ENCODE measurements around the gene MORN5.

MORN5 gene

GRCh38 chr9:122200960-122201595, 41.4 kb downstream of the MORN5 start:
- no peak for TF ChIP-seq POLR2A (IDR thresholded peaks at IDR 0.05; ENCODE audit: extremely low read depth, insufficient read length)
- TF ChIP-seq CTCF (IDR thresholded peaks at IDR 0.05; ENCODE audit: low read depth, low read length), result no peak
- no peak for TF ChIP-seq MAX (IDR thresholded peaks at IDR 0.05; ENCODE audit: low read depth, low read length)
- no peak for TF ChIP-seq MYC (IDR thresholded peaks at IDR 0.05; ENCODE audit: low read depth, low read length)
- H3K4me3 ChIP-seq (ENCODE audit: low read depth, low read length), result no peak overlapping the region
- no peak for DNase-seq (ENCODE audit: low read depth)

GRCh38 chr9:122201641-122202040, 41.9 kb downstream of the MORN5 start:
- TF ChIP-seq CTCF (IDR thresholded peaks at IDR 0.05; ENCODE audit: low read depth, low read length) (no peak), MYC (IDR thresholded peaks at IDR 0.05; ENCODE audit: low read depth, low read length) (no peak), POLR2A (IDR thresholded peaks at IDR 0.05; ENCODE audit: extremely low read depth, insufficient read length) (no peak), MAX (IDR thresholded peaks at IDR 0.05; ENCODE audit: low read depth, low read length) (no peak)
- no peak for DNase-seq (ENCODE audit: low read depth)
- H3K4me3 ChIP-seq (ENCODE audit: low read depth, low read length), result no peak overlapping the region

- TF ChIP-seq MYC (IDR thresholded peaks at IDR 0.05; ENCODE audit: low read depth, low read length) (no peak), POLR2A (IDR thresholded peaks at IDR 0.05; ENCODE audit: extremely low read depth, insufficient read length) (no peak), CTCF (IDR thresholded peaks at IDR 0.05; ENCODE audit: low read depth, low read length) (no peak), MAX (IDR thresholded peaks at IDR 0.05; ENCODE audit: low read depth, low read length) (no peak)
- no peak overlapping the region for H3K4me3 ChIP-seq (ENCODE audit: low read depth, low read length)
- DNase-seq (ENCODE audit: low read depth), result no peak
These were observed 42.4 kb downstream of the MORN5 start for GRCh38 chr9:122202111-122202510.

GRCh38 chr9:122204055-122204454, 44.3 kb downstream of the MORN5 start:
- TF ChIP-seq POLR2A (IDR thresholded peaks at IDR 0.05; ENCODE audit: extremely low read depth, insufficient read length), result no peak
- no peak for TF ChIP-seq CTCF (IDR thresholded peaks at IDR 0.05; ENCODE audit: low read depth, low read length)
- no peak for TF ChIP-seq MAX (IDR thresholded peaks at IDR 0.05; ENCODE audit: low read depth, low read length)
- no peak for TF ChIP-seq MYC (IDR thresholded peaks at IDR 0.05; ENCODE audit: low read depth, low read length)
- H3K4me3 ChIP-seq (ENCODE audit: low read depth, low read length), result no peak overlapping the region
- DNase-seq (ENCODE audit: low read depth), result no peak

GRCh38 chr9:122204491-122204890, 44.8 kb downstream of the MORN5 start:
- H3K4me3 ChIP-seq (ENCODE audit: low read depth, low read length), result no peak overlapping the region
- DNase-seq (ENCODE audit: low read depth), result no peak
- no peak for TF ChIP-seq MYC (IDR thresholded peaks at IDR 0.05; ENCODE audit: low read depth, low read length)
- TF ChIP-seq MAX (IDR thresholded peaks at IDR 0.05; ENCODE audit: low read depth, low read length), result no peak
- no peak for TF ChIP-seq CTCF (IDR thresholded peaks at IDR 0.05; ENCODE audit: low read depth, low read length)
- no peak for TF ChIP-seq POLR2A (IDR thresholded peaks at IDR 0.05; ENCODE audit: extremely low read depth, insufficient read length)
